Posterior vena cava (tissue), 2 donors: ENCODE measurements around the gene SUPT4H1. TPM values are rescaled to one million over a fixed set of nuclear protein-coding genes. Genes with fewer than 3 reads are reported as not detected.

Source experiments
- DNase-seq: peaks from one replicate; pipeline ENCODE4 v3.0.0-alpha.2; 2020; ENCODE audit warnings: low spot score
- intact Hi-C, 2 donors: fragments of 100-400 bp; cut with DNase I; formaldehyde crosslinking; loops; one replicate each; pipeline versions ENCODE4 v1.14.1 to v1.14.2; 2022 to 2023
- microRNA-seq, 2 donors: library from miRNA; unstranded; fragments of <30 nt; microRNA quantifications; one replicate each; pipeline ENCODE4 v1.2.0, GENCODE V29; 2020 to 2021; ENCODE audit warnings: borderline microRNAs expressed in 2 of 2
- total RNA-seq, 2 donors: library from RNA; stranded (reverse); fragmentation: NEBNext Ultra II Directional; extraction: Animal tissue kit (Norgen Biotek cat#: 25700); gene quantifications; one replicate each; pipeline ENCODE4 v1.2.1, GENCODE V29; 2021
- donor health status: DM: yes; HTN: yes; CAD: no.
- donor health status: DM: yes; HTN: yes; CAD: no.

SUPT4H1 gene
- total RNA-seq, 2 donors from 2014 or later, result 48.4 to 50.1 TPM

GRCh38 chr17:58302171-58302918, 49.7 kb downstream of the SUPT4H1 start:
- DNase-seq, result no peak
- intact Hi-C loops, result loop anchor here in 1 of 2 donors (10.0 kb wide), 1 partner anchor 112 kb away; the partner anchor contains the start of gene RNF43

- intact Hi-C loops, result loop anchor here in 1 of 2 donors (10.0 kb wide), 1 partner anchor 113 kb away; the partner anchor contains the start of gene RNF43
These were observed 50.4 kb downstream of the SUPT4H1 start for GRCh38 chr17:58301504-58302150.

GRCh38 chr17:58300336-58300735, 51.7 kb downstream of the SUPT4H1 start:
- no peak for DNase-seq

More at GRCh38 chr17:58301504-58302150, 50.4 kb downstream of the SUPT4H1 start:
- DNase-seq, result no peak

More at GRCh38 chr17:58300336-58300735, 51.7 kb downstream of the SUPT4H1 start:
- intact Hi-C loops, result loop anchor here (1.0 to 10.0 kb wide), 2 partner anchors 19 to 114 kb away; partner anchors contain the start of gene RNF43 (in 1 of the 2)

Small RNA genes within 50 kb of the gene (microRNA-seq; reads per million reads assigned to microRNA genes)
- gene MIR4736, result 0 reads per million in 2 donors

Other genes with a start within 250 kb of the SUPT4H1 start
- gene OR4D1, start 203.8 kb downstream of the SUPT4H1 start, total RNA-seq, result not detected
- not detected for gene OR4D2, start 185.2 kb downstream of the SUPT4H1 start, total RNA-seq
- not detected for gene EPX, start 159.5 kb downstream of the SUPT4H1 start, total RNA-seq
- 1 to 10 TPM; 9.4 to 9.7 TPM for gene MKS1, start 132.9 kb downstream of the SUPT4H1 start, total RNA-seq
- gene LPO, start 113.6 kb downstream of the SUPT4H1 start, total RNA-seq, result not detected
- gene MPO, start 71.3 kb downstream of the SUPT4H1 start, total RNA-seq, result under 1 TPM; 0.74 to 0.86 TPM
- gene TSPOAP1, start 23.4 kb downstream of the SUPT4H1 start, total RNA-seq, result 1 to 10 TPM; 8.2 to 10.0 TPM
- not detected for gene RNF43, start 65.3 kb upstream of the SUPT4H1 start, total RNA-seq
- under 1 TPM in 1 of 2 donors, not detected in 1; 0.05 TPM for gene HSF5, start 136.2 kb upstream of the SUPT4H1 start, total RNA-seq
- 10 to 100 TPM; 27.4 to 28.5 TPM for gene MTMR4, start 162.4 kb upstream of the SUPT4H1 start, total RNA-seq